Dendritic cell treated with granulocyte-macrophage colony-stimulating factor and Interleukin-4, amounts not matched to agents 40 ng/mL and 50 ng/mL, for 4 days (primary cell): ENCODE measurements around the gene CACNB2.
"Not testable (repeated sequence)": the region's sequence is repeated elsewhere in the genome, so short reads cannot be mapped to it uniquely, and the experiment has no call there.

ENCODE experiments used
- H3K27ac Mint-ChIP-seq: one replicate; pipeline ENCODE4 v1.8.0; 2022; ENCODE audit warnings: mild to moderate bottlenecking, mixed read lengths
- H3K27me3 Mint-ChIP-seq: one replicate; pipeline ENCODE4 v1.8.0; 2022; ENCODE audit warnings: mild to moderate bottlenecking, mixed read lengths
- H3K36me3 Mint-ChIP-seq: one replicate; pipeline ENCODE4 v1.8.0; 2022; ENCODE audit warnings: low read depth, mixed read lengths
- H3K4me1 Mint-ChIP-seq: one replicate; pipeline ENCODE4 v1.8.0; 2022; ENCODE audit warnings: low read depth, mixed read lengths
- H3K4me3 Mint-ChIP-seq: one replicate; pipeline ENCODE4 v1.8.0; 2022; ENCODE audit warnings: mild to moderate bottlenecking, moderate library complexity, mixed read lengths
- H3K9me3 Mint-ChIP-seq: one replicate; pipeline ENCODE4 v1.8.0; 2022; ENCODE audit warnings: mixed read lengths
- intact Hi-C: fragments of 100-400 bp; cut with micrococcal nuclease; formaldehyde crosslinking; loops from one replicate; pipeline ENCODE4 v1.15.0; 2022

The CACNB2 gene

DNA sequence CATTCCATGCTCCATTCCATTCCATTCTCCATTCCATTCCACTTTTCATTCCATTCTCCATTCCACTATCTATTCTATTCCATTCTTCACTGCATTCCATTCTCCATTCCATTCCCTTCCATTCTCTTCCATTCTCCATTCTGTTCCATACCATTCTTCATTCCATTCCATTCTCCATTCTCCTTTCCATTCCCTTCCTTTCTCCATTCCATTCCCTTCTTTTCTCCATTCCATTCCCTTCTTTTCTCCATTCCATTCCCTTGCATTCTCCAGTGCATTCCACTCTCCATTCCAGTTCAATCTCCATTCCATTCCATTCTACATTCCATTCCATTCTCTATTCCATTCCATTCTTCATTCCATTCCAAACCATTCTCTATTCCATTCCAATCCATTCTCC lies 430.9 kb downstream of the CACNB2 start:
- H3K4me1 Mint-ChIP-seq: no peaks in the 10 kb centered on the region
- intact Hi-C loops: no loop called here
- no peaks in the 10 kb centered on the region for H3K9me3 Mint-ChIP-seq
- no peak overlapping the region for H3K4me3 Mint-ChIP-seq
- H3K27me3 Mint-ChIP-seq: no peaks in the 10 kb centered on the region
- no peak overlapping the region for H3K27ac Mint-ChIP-seq
- H3K36me3 Mint-ChIP-seq: no peaks in the 10 kb centered on the region

DNA sequence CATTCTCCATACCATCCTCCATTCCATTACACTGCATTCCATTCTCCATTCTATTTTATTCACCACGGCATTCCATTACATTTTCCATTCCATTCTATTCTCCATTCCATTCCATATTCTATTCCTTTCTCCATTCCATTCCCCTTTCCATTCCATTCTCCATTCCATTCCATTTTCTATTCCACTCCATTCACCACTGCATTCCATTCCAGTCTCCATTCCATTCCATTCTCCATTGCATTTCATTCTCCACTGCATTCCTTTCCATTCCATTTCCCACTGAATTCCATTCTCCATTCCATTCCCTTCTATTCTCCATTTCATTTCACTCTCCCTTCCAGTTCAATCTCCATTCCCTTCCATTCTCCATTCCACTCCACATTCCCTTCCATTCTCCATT lies 431.6 kb downstream of the CACNB2 start:
- Mint-ChIP-seq H3K4me3 (no peak overlapping the region), H3K27ac (no peak overlapping the region), H3K36me3 (no peaks in the 10 kb centered on the region), H3K9me3 (no peaks in the 10 kb centered on the region), H3K27me3 (no peaks in the 10 kb centered on the region), H3K4me1 (no peaks in the 10 kb centered on the region)
- intact Hi-C loops: no loop called here

DNA sequence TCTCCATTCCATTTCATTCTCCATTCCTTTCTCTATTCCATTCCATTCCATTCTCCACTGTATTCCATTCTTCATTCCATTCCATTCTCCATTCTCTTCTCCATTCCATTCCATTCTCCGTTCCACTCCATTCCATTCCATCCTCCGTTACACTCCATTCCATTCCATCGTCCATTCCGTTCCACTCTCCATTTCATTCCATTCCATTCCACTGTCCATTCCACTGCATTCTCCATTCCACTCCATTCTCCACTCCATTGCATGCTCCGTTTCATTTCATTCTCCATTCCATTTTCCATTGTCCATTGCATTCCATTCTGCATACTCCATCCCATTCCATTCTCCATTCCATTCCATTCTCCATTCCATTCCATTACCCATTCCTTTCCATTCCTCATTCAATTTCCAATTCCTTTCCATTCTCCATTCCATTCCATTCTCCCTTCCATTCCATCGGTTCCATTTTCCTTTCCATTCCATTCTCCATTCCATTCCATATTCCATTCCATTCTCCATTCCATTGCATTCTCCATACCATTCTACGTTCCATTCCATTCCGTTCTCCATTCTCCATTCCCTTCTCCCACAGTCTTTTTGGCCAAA lies 432.8 kb downstream of the CACNB2 start:
- no peak overlapping the region for H3K4me3 Mint-ChIP-seq
- intact Hi-C loops: no loop called here

DNA sequence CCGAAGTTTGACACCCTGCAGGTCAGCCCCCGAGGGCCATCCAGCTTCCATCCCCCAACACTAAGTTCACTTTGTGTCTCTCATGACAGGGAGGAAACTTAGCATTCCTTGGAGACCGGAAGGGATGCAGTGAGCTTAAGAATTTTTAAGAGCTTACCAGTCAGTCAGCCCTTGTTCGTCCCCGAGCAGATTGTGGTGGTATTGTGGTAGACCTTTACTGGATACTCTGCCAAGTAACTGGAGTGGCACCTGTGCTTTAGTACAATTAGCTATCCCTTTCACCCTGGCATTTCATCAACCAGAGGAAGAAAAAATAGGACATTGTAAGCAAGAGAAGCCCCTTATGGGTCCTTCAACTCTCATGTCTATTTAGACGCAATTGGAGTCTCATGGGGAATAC lies 436.4 kb downstream of the CACNB2 start:
- Mint-ChIP-seq H3K27me3 (no peaks in the 10 kb centered on the region), H3K36me3 (peaks cover 40% of the 10 kb centered on the region), H3K4me1 (no peaks in the 10 kb centered on the region), H3K4me3 (no peak overlapping the region), H3K27ac (no peak overlapping the region), H3K9me3 (peaks cover 32% of the 10 kb centered on the region)
- intact Hi-C loops: no loop called here

More for the DNA sequence above, 432.8 kb downstream of the CACNB2 start:
- H3K27me3 Mint-ChIP-seq: no peaks in the 10 kb centered on the region
- H3K27ac Mint-ChIP-seq: no peak overlapping the region
- peaks cover 9% of the 10 kb centered on the region for H3K9me3 Mint-ChIP-seq
- H3K36me3 Mint-ChIP-seq: peaks cover 7% of the 10 kb centered on the region
- no peaks in the 10 kb centered on the region for H3K4me1 Mint-ChIP-seq

DNA sequence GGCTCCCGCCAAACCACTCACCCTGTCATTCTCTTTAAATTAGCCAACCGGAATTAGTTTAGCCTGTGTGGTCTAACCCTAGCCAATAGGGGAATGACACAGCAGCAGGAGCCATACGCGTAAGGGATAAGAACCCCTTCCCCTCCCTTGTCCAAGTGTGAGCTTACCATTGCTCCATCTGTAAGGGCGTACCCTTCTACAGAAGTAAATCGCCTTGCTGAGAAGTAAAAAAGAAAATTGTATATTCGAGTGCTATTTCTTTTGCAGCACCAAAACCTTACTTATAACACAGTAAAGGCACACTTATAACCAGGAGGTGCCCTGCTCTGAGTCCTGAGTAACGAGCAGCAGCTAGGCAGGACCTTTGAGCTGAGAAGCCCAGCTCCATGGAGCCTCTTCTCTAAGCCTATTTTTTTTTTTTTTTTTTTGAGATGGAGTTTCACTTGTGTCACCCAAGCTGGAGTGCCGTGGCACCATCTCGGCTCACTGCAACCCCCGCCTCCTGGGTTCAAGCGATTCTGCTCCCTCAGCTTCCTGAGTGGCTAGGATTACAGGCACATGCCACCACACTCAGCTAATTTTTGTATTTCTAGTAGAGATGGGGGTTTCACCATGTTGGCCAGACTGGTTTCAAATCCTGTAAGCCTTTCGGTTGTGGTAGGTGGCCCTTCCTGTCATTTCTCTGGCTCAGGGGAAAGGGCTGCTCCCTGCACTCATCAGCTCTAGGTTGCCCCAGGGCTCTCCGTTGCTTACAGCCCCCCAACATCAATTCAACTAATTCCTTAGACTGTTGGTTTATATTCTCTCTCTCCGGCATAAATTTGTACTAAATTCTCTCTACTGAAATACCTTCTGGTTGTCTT lies 437.8 kb downstream of the CACNB2 start:
- Mint-ChIP-seq H3K4me1 (no peaks in the 10 kb centered on the region), H3K27me3 (no peaks in the 10 kb centered on the region), H3K27ac (no peak overlapping the region), H3K36me3 (peaks cover 48% of the 10 kb centered on the region), H3K4me3 (no peak overlapping the region), H3K9me3 (peaks cover 32% of the 10 kb centered on the region)
- intact Hi-C loops: no loop called here

DNA sequence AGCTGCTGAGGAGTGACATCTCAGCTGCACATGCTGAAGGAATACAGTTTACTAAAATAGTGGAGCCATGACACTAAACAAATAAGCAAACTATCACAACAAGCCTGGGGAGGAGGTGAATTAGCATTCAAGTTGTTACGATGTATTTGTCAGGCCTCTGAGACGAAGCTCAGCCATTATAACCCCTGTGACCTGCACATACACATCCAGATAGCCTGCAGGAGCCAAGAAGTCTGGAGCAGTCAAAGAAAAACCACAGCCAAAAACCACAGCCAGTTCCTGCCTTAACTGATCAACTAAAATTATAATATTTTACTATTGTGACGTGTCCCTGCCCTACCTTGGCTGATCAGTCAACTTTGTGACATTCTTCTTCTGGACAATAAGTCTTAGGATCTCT lies 442.6 kb downstream of the CACNB2 start:
- Mint-ChIP-seq H3K36me3 (peaks cover 73% of the 10 kb centered on the region), H3K9me3 (peaks cover 31% of the 10 kb centered on the region), H3K27me3 (no peaks in the 10 kb centered on the region), H3K27ac (no peak overlapping the region), H3K4me1 (no peaks in the 10 kb centered on the region), H3K4me3 (no peak overlapping the region)
- intact Hi-C loops: no loop called here

DNA sequence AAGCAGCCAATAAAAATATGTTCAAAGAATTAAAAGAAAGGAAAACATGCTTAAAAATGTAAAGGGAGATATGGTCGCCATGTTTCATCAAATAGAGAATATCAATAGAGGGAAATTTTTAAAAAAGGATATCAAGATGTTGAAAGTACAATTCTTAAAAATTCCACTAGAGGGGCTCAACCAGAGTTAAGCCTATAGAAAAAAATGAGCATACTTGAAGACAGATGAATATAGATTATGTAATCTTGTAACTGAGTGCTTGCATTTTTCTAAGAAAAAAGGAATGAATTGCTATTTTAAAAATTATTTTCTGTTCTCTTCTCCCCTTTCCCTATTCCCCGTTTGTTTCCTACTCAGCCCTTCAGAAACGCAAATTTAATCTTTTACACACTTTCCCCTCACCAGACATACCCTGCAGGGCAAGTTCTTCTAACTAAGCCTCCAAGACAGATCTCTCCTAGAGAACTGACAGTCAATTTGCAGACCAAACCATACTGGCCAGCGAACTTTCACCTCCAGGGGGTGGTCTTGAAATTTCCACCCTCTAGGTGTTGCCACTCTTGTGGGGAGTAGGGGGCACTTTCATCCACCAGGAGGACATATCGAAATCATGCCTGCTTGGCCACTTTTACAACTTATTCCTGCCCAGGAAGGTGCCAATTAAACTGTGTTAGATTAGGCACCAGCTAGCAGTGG lies 443.5 kb downstream of the CACNB2 start:
- H3K4me1 Mint-ChIP-seq: no peaks in the 10 kb centered on the region
- H3K27me3 Mint-ChIP-seq: no peaks in the 10 kb centered on the region
- peaks cover 22% of the 10 kb centered on the region for H3K9me3 Mint-ChIP-seq
- H3K4me3 Mint-ChIP-seq: no peak overlapping the region
- intact Hi-C loops: no loop called here
- H3K36me3 Mint-ChIP-seq: peaks cover 74% of the 10 kb centered on the region
- H3K27ac Mint-ChIP-seq: no peak overlapping the region

DNA sequence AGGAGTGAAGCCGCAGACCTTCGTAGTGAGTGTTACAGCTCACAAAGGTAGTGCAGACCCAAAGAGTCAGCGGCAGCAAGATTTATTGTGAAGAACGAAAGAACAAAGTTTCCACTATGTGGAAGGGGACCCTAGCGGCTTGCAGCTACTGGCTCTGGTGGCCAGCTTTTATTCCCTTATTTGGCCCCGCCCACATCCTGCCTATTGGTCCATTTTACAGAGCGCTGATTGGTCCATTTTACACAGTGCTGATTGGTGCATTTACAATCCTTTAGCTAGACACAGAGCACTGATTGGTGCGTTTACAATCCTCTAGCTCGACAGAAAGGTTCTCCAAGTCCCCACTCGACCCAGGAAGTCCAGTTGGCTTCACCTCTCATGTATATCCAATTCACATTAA lies 446.4 kb downstream of the CACNB2 start:
- H3K4me3 Mint-ChIP-seq, H3K27ac Mint-ChIP-seq, intact Hi-C loops, H3K4me1 Mint-ChIP-seq, H3K27me3 Mint-ChIP-seq: not testable (repeated sequence)
- Mint-ChIP-seq H3K9me3 (peaks cover 24% of the 10 kb centered on the region), H3K36me3 (peaks cover 72% of the 10 kb centered on the region)

DNA sequence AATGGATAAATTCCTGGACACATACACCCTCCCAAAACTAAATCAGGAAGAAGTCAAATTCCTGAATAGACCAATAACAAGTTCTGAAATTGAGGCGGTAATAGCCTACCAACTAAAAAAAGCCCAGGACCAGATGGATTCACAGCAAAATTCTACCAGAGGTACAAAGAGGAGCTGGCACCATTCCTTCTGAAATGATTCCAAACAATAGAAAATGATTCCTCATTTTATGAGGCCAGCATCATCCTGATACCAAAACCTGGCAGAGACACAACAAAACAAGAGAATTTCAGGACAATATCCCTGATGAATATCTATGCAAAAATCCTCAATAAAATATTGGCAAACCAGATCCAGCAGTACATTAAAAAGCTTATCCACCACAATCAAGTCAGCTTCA lies 450.9 kb downstream of the CACNB2 start:
- Mint-ChIP-seq H3K36me3 (peaks cover 77% of the 10 kb centered on the region), H3K9me3 (peaks cover 26% of the 10 kb centered on the region)
- H3K27ac Mint-ChIP-seq, H3K4me1 Mint-ChIP-seq, H3K4me3 Mint-ChIP-seq, H3K27me3 Mint-ChIP-seq, intact Hi-C loops: not testable (repeated sequence)
